Activated CD8-positive, alpha-beta memory T cell treated with anti-CD3 and anti-CD28 coated beads, Interleukin-2, amount 50 U/mL, for 1 hour (primary cell): ENCODE measurements around the gene DERL3.

Experiments used
- DNase-seq: peaks from one replicate; pipeline ENCODE4 v3.0.0-alpha.2; 2020; ENCODE audit errors: extremely low read depth

DERL3 gene

DNA sequence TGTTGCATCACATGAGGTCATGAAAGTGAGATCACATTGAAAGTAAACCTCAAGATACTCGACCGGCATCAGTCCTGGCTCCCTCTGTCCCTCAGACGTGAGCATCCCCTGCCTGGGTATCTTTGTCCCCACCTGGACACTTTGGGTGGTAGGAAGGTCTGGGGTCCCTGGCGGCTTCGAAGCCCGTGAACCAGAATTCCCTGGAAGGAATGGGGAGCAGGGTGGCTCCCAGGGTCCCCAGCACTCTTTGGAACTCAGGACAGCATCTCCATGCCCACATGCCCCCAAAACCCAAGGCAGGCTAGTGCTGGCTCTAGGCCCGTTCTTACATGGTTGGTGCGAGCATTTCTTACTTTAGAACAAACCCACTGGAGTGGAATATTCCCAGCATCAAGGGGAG, 7.5 kb downstream of the DERL3 start:
- DNase-seq: no peak

DNA sequence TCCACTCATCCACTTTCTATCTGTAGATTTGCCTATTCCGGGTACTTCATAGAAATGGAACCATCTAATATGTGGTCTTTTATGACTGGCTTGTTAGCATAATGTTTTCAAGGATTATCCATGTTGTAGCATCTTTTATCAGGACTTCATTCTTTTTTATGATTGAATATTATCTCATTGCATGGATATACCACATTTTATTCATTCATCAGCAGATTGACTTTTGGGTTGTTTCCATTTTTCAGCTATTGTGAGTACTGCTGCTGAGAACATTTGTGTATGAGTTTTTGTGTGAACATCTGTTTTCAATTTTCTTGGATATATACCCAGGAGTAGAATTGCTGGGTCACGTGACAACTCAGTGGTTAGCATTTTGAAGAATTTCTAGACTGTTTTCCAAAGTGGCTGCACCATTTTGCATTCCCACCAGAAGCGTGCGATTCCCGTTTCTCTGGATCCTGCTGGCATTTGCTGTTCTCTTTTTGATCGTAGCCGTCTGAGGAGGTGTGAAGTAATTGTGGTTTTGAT, 8.9 kb downstream of the DERL3 start:
- no peak for DNase-seq

DNA sequence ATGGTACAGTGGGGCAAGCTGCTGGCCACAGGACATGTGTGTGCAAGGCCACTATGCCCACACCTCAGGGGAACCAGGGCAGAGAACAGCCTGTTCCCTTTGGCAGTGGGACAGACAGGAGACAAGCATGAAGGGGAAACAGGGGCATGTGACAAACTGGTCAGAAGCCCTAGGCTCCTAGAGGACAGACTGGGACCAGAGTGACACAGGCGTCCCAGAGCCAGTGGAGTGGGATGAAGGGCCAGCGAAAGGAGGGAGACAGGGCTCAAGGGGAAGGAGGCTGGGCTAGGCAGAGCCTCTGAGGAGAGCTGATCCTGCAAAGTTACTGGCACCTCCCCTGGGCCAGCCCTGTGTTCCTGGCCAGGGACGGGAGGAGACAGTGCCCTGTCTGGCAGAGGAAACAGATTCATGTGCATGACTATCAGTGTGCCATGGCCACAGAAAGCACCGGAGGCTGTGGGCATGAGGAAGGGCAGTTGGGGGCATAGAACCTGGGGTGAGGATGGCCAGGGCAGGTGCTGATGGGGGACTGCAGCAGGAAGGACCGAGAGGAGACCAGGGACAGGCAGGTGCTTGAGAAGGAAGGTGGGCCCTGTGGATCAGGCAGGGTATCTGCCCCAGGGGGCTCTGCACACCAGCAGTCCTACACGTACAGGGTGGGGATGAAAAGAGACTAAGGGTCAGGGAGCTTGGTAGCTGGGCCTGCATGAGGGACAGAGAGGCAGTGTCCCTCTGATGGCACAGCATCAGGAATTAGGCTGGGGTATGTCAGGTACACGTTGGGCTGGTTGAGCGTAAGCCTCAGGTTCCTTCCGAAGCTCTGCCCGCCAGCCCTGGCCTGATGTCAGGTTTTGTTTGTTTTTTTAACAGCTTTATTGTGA, 9.8 kb downstream of the DERL3 start:
- no peak for DNase-seq

DNA sequence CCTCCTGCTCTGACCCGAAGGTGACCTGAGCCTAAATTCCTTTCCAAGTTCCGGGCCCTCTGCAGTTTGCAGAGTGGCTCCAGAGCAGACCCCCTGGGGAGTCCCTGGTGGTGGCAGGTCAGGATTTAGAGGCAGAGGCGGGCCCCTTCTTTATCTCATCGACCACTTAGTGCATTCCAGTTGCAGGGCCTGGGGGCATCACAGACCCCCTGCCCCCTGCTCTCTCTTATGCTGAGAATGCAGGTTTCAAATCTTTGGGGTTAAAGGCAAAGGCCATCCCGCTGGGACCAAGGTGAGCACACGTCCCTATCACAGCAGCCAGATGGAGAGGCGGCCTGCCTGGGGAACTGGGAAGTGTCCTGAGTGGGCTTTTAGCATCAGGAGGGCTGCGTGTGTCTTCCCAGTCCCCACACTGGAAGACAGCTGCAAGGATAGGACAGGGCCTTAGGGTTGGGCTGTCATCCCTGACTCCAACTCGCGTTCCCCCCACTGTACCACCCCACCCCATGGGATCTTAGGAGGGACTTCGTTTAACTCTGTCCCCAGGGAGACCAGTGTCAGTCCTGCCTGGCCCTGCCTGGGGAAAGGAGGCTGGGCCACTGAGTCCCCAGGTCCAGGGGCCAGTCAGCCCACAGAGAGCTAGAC, 11.3 kb downstream of the DERL3 start:
- DNase-seq: no peak

DNA sequence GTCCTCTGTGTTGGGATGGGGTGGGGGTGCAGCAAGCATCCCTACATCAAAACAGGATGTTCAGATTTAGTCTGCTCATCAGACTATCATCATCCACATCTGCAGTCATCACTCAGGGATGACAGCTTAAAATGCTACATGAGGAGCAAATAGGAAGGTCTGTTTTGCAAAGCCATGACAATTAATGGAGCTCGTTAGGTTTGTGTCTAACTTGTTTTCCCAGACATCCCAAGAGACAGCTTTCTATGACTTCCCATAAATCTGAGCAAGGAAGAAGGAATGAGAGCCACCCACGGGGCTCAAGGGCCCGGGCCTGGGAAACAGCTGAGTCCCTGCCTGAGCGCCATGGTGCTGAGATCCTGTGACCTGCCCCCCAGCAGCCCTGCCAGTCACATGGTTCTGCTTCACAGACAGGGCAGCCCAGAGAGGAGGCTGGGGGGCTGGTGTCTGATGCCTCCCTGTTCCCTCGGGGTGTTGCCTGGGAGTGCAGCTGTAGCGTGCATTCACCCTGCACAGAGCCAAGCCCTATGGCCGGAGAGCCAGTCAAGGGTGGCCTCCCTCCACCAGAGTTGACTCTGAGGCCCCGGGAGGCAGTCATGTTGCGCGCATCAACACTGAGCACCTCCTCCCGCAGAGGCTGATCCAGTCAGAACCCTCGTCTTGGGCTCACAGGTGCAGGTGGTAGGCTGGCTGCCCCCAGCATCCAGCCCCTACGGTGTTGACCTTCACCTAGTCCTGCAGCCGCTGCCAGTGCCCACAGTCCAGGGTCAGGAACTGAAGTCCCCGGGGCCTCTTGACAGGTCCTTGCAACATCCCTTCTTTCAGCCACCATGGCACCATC, 12.1 kb downstream of the DERL3 start:
- DNase-seq: no peak

DNA sequence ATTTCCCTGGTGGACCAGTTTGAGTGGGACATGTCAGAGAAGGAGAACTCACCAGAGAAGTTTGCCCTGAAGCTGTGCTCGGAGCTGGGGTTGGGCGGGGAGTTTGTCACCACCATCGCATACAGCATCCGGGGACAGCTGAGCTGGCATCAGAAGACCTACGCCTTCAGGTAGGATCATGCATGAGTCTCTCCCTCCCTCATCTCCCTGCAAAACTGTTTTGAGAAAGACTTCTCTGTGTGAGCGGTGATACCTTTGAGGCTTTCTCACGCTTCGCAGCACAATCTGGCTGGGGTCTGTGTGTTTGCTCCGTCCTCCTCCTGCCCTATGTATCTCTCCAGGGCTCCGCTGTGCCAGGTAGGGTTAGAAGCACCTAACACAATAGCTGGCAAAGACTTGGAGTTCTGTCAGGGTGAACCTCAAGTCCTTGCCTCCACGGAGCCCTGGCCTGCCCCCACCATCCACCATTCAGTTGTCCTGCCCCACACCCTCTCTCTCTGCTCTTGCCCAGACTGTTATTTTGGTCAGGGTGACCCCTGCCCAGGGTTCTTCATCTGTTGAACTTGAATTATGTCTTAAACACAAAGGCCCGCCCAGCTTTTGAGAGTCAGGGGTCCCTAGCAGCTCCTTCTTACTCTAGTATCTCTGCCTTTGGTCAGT, 13.4 kb downstream of the DERL3 start:
- DNase-seq: no peak

DNA sequence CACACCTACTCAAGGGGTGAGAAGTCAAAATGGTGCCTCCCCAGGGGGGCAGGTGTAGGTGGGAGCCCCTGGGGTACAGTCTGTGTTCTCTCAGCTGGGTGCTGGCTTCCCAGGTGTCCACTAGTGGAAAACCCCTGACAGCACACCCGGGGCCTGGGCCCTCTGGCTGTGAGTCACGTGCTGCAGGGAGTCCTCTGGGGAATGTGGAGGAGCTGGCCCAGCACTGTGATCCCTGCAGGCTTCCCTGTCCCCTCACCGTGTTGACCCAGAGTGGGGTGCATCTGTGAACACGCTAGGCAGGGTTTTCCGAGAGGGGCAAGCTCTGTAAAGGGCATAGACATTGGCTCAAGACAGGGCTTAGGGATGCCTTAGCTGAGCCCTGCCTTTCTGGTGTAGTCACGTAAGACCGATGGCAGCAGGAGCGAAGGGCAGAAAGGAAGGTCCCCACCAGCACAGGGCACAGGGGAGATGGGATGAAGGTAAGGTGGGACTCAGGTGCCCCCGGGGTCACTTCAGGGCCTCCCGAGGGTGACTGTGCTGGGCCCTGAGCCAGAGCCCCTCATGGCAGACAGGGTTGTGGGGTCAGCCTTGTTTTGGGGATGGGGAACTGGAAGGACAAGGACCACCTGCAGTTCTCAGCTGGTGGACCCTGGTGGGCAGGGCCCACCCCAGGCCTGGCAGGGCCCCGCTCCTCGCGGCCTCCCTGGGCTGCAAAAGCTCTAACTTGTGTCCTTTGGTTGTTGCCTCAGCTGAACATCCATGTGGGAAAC, 14.1 kb downstream of the DERL3 start:
- DNase-seq: no peak

DNA sequence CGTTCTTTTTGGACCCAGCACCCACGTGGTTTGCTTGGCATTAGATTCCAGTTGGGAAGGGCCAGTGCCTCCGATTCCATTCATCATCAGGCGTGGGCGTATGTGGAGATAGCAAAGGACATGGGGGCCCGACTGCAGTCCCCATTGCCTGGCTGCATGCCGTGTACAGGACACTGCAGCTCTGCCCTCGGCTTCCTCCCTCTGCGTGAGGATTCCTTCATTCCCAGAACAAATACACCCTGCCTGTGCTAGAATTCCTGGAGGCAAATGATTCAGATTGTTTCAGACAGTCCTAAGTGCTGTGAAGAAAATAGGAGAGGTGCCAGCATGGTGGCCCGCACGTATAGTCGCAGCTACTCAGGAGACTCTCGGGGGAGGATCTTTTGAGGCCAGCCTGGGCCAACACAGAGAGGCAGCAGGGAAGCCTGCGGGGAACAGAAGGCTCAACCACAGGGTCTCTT, 15.4 kb downstream of the DERL3 start:
- no peak for DNase-seq

DNA sequence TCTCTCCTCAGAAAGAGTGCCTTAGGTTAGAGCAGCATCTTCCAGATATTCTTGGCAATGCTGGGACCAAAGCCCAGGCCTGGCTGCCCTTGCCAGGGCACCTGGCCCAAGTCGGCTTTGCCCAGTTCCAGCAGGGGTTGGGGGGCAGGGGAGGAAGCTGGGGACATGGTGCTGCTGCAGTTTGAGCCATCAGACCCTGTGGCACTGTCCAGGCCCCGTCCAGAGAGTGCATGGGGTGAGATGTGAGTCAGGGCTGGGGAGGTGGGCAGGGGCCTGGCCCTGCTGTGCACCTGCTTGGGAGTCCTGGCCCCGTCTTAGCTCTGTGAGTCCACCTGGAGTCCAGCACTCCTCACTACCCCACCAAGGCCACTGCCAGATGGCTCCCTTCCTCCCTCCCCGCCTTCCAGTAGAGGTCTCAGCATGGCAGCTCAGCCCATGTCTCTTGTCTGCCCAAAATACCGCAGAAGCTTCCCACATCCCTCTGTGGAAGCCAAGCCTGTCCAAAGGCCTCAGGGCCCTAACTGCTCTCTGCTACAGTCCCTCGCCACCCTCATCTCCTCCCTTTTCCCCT, 16.6 kb downstream of the DERL3 start:
- no peak for DNase-seq

DNA sequence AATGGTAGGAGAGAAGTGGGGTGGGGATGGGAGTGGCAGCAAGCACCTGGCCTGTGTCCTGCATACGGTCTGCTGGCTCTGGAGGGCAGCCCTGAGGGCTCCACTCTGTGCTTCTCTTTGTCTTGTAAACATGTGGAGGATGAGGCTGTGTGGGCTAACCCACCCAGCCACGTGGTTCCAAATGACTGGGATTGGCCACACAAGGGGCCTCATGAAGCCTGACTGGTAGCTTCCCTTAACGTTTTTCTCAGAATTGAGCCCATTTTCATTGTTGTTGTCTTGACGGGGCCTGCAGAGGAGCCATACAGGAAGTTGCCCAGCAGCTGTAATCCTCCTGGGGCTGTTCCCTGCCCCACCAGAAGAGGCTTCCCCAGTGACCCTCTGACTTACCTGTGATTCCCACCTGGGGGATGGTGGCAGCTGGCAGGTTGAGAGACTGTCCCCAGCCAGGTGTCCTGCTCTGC, 18.0 kb downstream of the DERL3 start:
- DNase-seq: no peak

DNA sequence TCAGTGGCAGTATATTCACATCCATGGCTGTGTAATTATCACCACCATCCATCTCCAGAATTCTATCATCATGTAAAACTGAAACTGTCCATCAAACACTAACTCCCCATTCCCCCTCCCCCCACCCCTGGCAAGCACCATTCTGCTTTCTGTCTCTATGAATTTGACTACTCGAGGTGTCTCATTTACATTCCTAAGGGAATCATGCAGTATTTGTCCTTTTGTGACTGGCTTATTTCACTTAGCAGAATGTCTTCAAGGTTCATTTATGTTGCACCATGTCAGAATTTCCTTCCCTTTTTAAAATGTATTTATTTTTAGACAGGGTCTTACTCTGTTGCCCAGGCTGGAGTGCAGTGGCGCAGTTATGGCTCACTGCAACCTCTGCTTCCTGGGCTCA, 20.3 kb downstream of the DERL3 start:
- DNase-seq: no peak

DNA sequence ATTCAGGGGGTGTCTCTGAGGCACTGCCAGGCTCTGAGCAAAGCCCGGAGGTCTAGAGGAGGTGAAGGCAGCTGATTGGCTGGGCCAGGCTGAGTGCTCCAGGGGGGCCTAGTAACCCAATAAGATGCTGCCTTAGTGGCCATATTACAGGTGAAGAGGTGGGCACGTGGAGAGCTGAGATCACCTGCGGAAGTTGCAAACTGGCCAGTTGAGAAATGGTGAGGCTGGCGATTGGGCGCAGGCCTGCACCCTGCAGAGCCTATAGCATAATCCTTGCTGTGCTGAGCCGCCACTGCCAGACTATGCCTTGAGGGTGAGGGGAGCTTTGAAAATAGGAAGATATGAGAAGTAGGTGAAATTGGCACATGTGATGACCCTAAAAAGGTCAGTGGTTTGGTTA, 21.7 kb downstream of the DERL3 start:
- DNase-seq: no peak

DNA sequence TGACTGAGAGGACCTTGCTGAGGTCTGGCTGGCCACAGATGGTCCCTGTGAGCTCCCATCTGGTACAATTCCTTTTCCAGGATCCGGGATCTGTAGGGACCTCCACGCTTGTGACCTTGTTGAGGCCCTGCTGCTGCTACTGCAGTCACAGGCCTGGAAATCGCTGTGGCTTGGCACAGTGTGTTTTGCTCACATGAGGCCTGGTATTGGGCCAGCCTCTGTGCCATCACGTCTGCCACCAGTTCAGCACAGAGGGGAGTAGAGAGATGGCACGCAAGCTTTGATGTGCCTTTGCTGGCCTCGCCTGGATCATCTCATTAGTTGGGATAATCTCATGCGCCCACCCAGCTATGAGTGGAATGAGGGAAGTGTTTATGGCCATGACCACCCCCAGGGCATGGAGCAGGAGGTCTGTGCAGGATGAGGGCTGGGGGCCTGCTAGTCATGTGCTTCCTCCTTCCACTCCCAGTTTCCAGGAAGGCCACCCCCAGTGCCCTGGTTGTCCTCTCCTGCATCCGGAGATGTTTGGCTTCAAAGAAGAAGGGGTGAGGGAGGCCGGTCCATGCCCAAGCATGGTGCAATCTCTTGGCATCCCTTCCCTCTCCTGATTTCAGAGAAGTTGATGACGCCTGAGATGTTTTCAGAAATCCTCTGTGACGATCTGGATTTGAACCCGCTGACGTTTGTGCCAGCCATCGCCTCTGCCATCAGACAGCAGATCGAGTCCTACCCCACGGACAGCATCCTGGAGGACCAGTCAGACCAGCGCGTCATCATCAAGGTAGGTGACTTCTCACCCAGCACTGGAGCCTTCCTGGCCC, 22.4 kb downstream of the DERL3 start:
- no peak for DNase-seq

DNA sequence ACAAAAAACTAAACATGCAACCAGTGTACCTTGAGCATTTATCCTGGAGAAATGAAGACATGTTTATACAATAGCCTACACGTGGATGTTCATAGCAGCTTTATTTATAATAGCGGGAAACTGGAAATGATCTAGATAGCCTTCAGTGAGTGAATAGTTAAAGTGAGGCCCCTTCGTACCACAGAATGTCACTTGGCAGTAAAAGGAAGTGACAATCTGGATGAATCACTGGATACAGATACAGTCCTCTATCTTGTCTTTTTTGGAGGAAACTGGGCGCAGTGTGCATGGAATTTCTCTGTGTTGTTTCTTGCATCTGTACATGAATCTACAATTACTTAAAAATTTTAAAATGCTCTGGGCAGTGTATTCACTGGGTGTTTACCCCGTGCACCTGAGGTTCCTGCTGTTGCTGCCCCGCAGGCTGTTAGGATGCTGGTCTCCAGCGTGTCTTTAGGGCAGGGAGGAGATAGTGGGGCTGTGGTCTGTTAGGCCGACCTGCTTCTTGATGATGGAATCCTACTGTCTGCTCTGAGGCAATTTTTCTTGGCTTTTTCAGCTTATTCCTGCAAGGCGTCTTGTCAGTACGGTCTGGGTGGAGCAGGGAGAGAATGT, 23.2 kb downstream of the DERL3 start:
- DNase-seq: no peak

DNA sequence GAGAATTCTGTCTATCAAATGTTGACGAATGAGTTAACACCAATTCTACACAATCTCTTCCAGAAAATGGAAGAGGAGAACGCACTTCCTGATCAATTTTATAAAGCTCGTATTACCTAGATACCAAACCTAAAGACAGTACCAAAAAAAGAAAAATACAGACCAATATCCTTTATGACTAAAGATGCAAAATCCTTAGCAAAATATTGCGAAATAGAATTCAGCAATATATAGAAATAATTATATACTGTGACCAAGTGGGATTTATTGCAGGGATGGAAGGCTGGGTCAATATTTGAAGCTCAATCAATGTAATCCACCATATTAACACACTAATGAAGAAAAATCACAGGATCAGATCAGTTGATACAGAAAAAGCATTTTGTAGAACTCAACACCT, 26.4 kb downstream of the DERL3 start:
- no peak for DNase-seq

DNA sequence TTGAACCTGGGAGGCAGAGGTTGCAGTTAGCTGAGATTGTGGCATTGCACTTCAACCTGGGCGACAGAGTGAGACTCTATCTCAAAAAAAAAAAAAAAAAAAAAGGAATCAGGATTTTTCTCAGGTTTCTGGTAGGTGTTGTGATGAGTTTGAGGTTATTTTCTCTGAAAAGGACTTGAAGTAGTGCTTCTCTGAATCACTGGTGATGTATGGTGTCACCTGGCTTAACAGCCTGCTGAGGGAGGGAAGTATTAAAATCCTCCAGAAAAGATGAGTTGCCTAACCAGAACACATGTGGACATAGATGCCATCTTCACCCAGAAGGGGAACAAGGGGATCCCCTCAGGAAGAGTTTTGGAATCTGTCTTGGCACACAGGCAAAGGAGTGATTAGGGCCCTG, 32.0 kb downstream of the DERL3 start:
- DNase-seq: no peak

DNA sequence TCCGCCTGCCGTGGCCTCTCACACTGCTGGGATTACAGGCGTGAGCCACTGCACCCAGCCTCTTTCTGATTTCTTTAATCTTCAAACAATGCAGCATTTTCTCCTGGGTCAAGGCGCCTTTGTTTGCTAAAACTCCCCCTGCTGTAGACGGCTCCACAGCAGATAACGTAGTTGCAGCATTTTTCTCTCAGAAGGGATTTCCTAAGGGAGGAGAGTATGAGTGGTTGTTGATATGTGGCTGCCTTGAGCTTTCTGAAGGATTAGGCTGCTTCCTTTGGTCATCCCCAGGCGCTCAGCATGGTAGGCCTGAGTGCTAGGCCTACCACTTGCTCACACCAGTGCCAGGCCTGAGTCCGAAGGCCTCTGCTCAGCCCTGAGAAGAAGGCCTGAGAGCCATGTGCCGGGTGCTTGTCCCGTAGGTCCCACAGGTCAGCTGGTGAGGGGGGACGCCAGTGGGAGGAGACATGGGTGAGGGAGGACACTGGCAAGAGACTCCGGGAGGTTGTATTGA, 34.0 kb downstream of the DERL3 start:
- no peak for DNase-seq

DNA sequence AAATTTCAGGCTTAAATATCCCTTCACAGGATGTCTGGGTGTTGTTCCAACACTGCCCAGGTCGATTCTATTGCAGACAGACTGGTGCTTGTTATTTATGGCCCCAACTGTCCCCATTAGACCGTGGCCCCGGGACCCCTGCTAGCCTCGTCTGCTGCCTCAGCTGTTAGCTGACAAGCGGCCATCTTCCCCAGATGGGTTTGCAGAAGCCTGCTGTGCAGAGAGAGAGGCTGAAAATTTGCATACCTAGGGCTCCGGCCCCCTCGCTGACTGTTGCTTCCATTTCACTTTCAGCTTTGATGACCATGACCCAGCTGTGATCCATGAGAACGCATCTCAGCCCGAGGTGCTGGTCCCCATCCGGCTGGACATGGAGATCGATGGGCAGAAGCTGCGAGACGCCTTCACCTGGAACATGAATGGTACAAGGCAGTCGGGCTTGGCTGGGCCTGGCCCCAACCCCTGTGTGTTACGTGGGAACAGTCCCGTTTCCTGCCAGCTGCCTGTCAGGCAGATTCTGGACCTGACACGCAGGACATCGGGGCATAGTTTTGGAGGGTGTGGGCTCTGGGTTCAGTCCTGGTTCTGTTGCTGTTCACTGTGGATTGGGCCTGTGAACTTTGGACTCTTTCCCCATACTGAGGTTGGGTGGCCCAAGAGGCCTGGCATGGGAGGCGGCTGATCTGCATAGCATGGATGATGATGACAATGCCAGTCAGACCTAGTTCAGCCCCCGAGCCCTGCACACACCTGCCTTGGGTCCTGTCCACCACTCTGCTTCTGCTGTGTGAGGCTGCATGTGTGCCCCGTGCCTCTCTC, 35.6 kb downstream of the DERL3 start:
- no peak for DNase-seq
